ENCODE measurements around the gene TEX51.

DNA sequence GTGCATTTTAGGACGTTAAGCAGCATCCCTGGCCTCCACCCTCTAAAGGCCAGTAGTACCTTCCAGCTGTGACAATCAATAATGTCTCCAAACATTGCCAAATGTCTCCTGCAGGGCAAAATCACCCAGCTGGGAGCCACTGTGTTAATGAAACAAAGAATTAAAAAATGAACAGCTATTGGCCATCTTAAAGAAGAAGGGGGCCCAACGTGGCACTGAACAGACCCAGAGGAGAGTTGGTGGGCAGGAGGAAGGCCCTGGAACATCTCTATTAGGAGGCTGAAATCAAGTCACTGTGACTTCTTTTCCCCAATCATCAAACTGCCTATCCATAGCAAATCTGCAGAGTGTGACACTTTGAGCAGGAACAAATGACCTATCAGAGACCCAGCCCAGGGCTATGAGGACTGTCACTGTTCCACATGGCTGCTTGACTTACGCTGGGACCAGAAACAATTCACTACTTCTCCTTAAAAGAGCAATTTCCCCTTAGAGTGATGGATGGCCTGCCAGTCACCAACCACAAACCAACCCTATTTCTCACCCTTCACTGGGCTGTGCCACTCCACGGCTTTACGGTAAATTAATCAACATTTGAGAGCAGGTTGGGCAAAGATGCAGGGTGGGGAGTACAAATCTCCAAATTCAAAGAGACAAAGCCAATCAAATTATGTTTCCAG, 35.2 kb upstream of the TEX51 start:
- TF ChIP-seq POLR2A (IDR thresholded peaks at IDR 0.05; ENCODE audit: low read length), result no peak
- no peak for TF ChIP-seq GATA1 (IDR thresholded peaks at IDR 0.05; ENCODE audit: low read depth, low read length)

Measured in erythroblast (primary cell).